MM.1S (cell line): ENCODE measurements around the gene APCDD1L.

Experiments used
- DNase-seq: peaks from one replicate; pipeline ENCODE4 v3.0.0-alpha.2; 2015
- H2AFZ ChIP-seq: fragments of 300-600 bp; sonication (generic); 2 replicates; pipeline ENCODE4 v1.6.0; 2016; ENCODE audit warnings: antibody characterized with exemption, low read length
- H3F3A ChIP-seq: fragments of 300-600 bp; sonication (generic); 2 replicates; pipeline ENCODE4 v1.6.1; 2016; ENCODE audit warnings: mild to moderate bottlenecking, antibody characterized with exemption, low read length, moderate library complexity, mixed read lengths; ENCODE audit not compliant: insufficient read depth
- H3K27ac ChIP-seq: fragments of 300-600 bp; sonication (generic); 2 replicates; pipeline ENCODE4 v1.5.1; 2016; ENCODE audit warnings: mild to moderate bottlenecking, low read length
- H3K27me3 ChIP-seq: fragments of 300-600 bp; sonication (generic); replicated peaks from 2 replicates; pipeline ENCODE4 v1.6.0; 2016; ENCODE audit warnings: low read length; ENCODE audit not compliant: insufficient read depth
- H3K36me3 ChIP-seq: fragments of 300-600 bp; sonication (generic); replicated peaks from 2 replicates; pipeline ENCODE4 v1.6.1; 2016; ENCODE audit warnings: mild to moderate bottlenecking, low read length, mixed read lengths; ENCODE audit not compliant: insufficient read depth
- H3K4me1 ChIP-seq: fragments of 300-600 bp; sonication (generic); 2 replicates; pipeline ENCODE4 v1.6.1; 2016; ENCODE audit warnings: low read length, mixed read lengths
- H3K4me2 ChIP-seq: fragments of 300-600 bp; sonication (generic); 2 replicates; pipeline ENCODE4 v1.6.0; 2016; ENCODE audit warnings: low read depth, low read length
- H3K4me3 ChIP-seq: fragments of 300-600 bp; sonication (generic); 2 replicates; pipeline ENCODE4 v1.5.1; 2016; ENCODE audit warnings: low read length, mixed read lengths
- H3K79me2 ChIP-seq: fragments of 300-600 bp; sonication (generic); 2 replicates; pipeline ENCODE4 v1.6.1; 2016; ENCODE audit warnings: mixed run types, low read length, mixed read lengths
- H3K9ac ChIP-seq: fragments of 300-600 bp; sonication (generic); 2 replicates; pipeline ENCODE4 v1.6.1; 2016; ENCODE audit warnings: low read length, mixed read lengths
- H3K9me2 ChIP-seq: fragments of 300-600 bp; sonication (generic); replicated peaks from 2 replicates; pipeline ENCODE4 v1.6.1; 2016; ENCODE audit warnings: mild to moderate bottlenecking, low read length, mixed read lengths; ENCODE audit not compliant: insufficient read depth
- H3K9me3 ChIP-seq: fragments of 300-600 bp; sonication (generic); replicated peaks from 2 replicates; pipeline ENCODE4 v1.6.1; 2016; ENCODE audit warnings: mild to moderate bottlenecking, low read length, mixed read lengths; ENCODE audit not compliant: insufficient read depth
- H4K20me1 ChIP-seq: fragments of 300-600 bp; sonication (generic); 2 replicates; pipeline ENCODE4 v1.6.1; 2016; ENCODE audit warnings: mild to moderate bottlenecking, low read length, moderate library complexity, mixed read lengths; ENCODE audit not compliant: insufficient read depth
- EZH2 ChIP-seq: fragments of 300-600 bp; sonication (generic); optimal IDR thresholded peaks from 2 replicates; pipeline ENCODE3; 2017; ENCODE audit warnings: low read depth, mild to moderate bottlenecking, antibody characterized with exemption, low read length, mixed read lengths
- EZH2phosphoT487 ChIP-seq: fragments of 300-600 bp; sonication (generic); IDR thresholded peaks from 2 replicates; pipeline ENCODE4 v1.6.1; 2018; ENCODE audit warnings: antibody characterized with exemption, low read length
- TF ChIP-seq, protein P1 (sequence below): fragments of 300-600 bp; sonication (generic); IDR thresholded peaks from 2 replicates; pipeline ENCODE4 v1.5.1; 2016; ENCODE audit warnings: antibody characterized with exemption, low read length, mixed read lengths

Gene APCDD1L

GRCh38 chr20:58496429-58496769 lies 18.8 kb downstream of the APCDD1L start:
- H3K9me2 ChIP-seq, result no peaks in the 10 kb centered on the region
- no peaks in the 10 kb centered on the region for H3K36me3 ChIP-seq
- TF ChIP-seq, protein P1, sequence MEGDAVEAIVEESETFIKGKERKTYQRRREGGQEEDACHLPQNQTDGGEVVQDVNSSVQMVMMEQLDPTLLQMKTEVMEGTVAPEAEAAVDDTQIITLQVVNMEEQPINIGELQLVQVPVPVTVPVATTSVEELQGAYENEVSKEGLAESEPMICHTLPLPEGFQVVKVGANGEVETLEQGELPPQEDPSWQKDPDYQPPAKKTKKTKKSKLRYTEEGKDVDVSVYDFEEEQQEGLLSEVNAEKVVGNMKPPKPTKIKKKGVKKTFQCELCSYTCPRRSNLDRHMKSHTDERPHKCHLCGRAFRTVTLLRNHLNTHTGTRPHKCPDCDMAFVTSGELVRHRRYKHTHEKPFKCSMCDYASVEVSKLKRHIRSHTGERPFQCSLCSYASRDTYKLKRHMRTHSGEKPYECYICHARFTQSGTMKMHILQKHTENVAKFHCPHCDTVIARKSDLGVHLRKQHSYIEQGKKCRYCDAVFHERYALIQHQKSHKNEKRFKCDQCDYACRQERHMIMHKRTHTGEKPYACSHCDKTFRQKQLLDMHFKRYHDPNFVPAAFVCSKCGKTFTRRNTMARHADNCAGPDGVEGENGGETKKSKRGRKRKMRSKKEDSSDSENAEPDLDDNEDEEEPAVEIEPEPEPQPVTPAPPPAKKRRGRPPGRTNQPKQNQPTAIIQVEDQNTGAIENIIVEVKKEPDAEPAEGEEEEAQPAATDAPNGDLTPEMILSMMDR, result no peak
- TF ChIP-seq EZH2phosphoT487 (no peak), EZH2 (no peak)
- no peaks in the 10 kb centered on the region for H4K20me1 ChIP-seq
- no peak overlapping the region for H3K4me2 ChIP-seq
- no peak overlapping the region for H3K4me3 ChIP-seq
- H3F3A ChIP-seq, result no peaks in the 10 kb centered on the region
- DNase-seq, result no peak
- no peaks in the 10 kb centered on the region for H3K9me3 ChIP-seq
- H3K4me1 ChIP-seq, result no peaks in the 10 kb centered on the region
- H3K79me2 ChIP-seq, result no peaks in the 10 kb centered on the region
- H3K27me3 ChIP-seq, result peaks cover 25% of the 10 kb centered on the region
- H2AFZ ChIP-seq, result no peak overlapping the region
- H3K27ac ChIP-seq, result no peak overlapping the region
- H3K9ac ChIP-seq, result no peak overlapping the region

- no peaks in the 10 kb centered on the region for H3K9me2 ChIP-seq
- no peaks in the 10 kb centered on the region for H3K9me3 ChIP-seq
- H3K27ac ChIP-seq, result no peak overlapping the region
- no peaks in the 10 kb centered on the region for H3K4me1 ChIP-seq
- H3K36me3 ChIP-seq, result no peaks in the 10 kb centered on the region
- no peaks in the 10 kb centered on the region for H3K79me2 ChIP-seq
- no peak overlapping the region for H3K4me2 ChIP-seq
- no peaks in the 10 kb centered on the region for H4K20me1 ChIP-seq
- no peaks in the 10 kb centered on the region for H3F3A ChIP-seq
- no peak overlapping the region for H3K4me3 ChIP-seq
- DNase-seq, result no peak
- no peak overlapping the region for H2AFZ ChIP-seq
- peaks cover 25% of the 10 kb centered on the region for H3K27me3 ChIP-seq
- no peak overlapping the region for H3K9ac ChIP-seq
- no peak for TF ChIP-seq EZH2phosphoT487
- TF ChIP-seq, protein P1, result no peak
- no peak for TF ChIP-seq EZH2
These were observed 19.4 kb downstream of the APCDD1L start for GRCh38 chr20:58495623-58496428.

DNA sequence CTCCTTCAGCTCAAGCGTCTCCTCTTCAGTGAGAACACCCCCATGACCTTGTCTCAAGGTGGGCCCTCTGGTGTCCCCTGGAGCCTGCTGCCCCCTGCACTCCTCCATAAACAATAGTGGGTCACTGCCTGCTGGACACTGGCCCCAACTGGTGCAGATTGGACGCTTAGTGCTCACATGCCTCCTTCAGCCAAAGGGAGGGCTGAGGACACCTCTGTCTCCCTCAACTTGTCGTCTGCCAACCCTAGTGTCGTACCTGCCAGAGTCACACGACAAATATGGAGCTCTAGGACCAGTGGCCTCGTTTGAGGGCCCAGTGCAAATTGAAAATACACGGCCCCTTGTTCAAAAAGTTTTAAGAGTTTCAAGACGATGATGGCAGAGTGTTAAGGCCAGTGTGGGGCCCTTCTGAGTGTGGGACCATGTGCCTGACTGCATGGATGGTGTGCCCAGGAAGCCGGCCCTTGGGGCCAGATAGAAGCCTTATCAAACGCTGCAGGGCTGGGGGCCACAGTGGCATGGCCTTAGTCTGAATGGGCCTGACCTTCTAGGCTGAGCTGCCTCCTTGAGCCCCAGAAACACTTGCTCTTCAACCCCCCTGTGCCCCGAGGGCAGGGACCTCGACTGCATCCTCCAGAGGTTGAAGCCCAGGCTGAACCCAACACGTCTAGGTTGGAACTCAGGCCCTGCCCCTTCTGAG lies 20.1 kb downstream of the APCDD1L start:
- no peak for DNase-seq
- H3K9me3 ChIP-seq, result no peaks in the 10 kb centered on the region
- H3K27ac ChIP-seq, result no peak overlapping the region
- no peaks in the 10 kb centered on the region for H3K9me2 ChIP-seq
- TF ChIP-seq EZH2 (no peak), EZH2phosphoT487 (no peak)
- TF ChIP-seq, protein P1, result no peak
- no peaks in the 10 kb centered on the region for H3K79me2 ChIP-seq
- no peaks in the 10 kb centered on the region for H4K20me1 ChIP-seq
- no peak overlapping the region for H2AFZ ChIP-seq
- H3K9ac ChIP-seq, result no peak overlapping the region
- H3K36me3 ChIP-seq, result no peaks in the 10 kb centered on the region
- no peaks in the 10 kb centered on the region for H3F3A ChIP-seq
- peaks cover 18% of the 10 kb centered on the region for H3K27me3 ChIP-seq
- H3K4me2 ChIP-seq, result no peak overlapping the region
- H3K4me3 ChIP-seq, result no peak overlapping the region
- no peaks in the 10 kb centered on the region for H3K4me1 ChIP-seq
